HG03103 (cell line): ENCODE results near the gene PSMD4.
"Not testable (repeated sequence)": the region's sequence is repeated elsewhere in the genome, so short reads cannot be mapped to it uniquely, and the experiment has no call there.

Source experiments
- ATAC-seq: cut with Tn5 transposase; IDR thresholded peaks from one replicate; pipeline ENCODE4 v1.9.1; 2021; ENCODE audit warnings: low read depth; ENCODE audit not compliant: unreplicated experiment

The PSMD4 gene

GRCh38 chr1:151254217-151255213, at the start of gene PSMD4:
Gene PSMD4 (plus strand): TSS chr1:151254734. CDS start chr1:151254783, 49 bp downstream.
- ATAC-seq: peak; percentile 84

- not testable (repeated sequence) for ATAC-seq
Observed at GRCh38 chr1:151205381-151205965, 49.1 kb upstream of the PSMD4 start.

GRCh38 chr1:151210830-151211229, 43.7 kb upstream of the PSMD4 start:
- ATAC-seq: no peak

- no peak for ATAC-seq
Observed at GRCh38 chr1:151211972-151212705, 42.4 kb upstream of the PSMD4 start.

- no peak for ATAC-seq
Observed at GRCh38 chr1:151213560-151213959, 41.0 kb upstream of the PSMD4 start.

- ATAC-seq: no peak
Observed at GRCh38 chr1:151221616-151222015, 32.9 kb upstream of the PSMD4 start.

- no peak for ATAC-seq
Observed at GRCh38 chr1:151222130-151222529, 32.4 kb upstream of the PSMD4 start.

- ATAC-seq: no peak
Observed at GRCh38 chr1:151235235-151235634, 19.3 kb upstream of the PSMD4 start.

GRCh38 chr1:151237678-151238466, 16.7 kb upstream of the PSMD4 start:
- no peak for ATAC-seq

GRCh38 chr1:151238467-151238739, 16.1 kb upstream of the PSMD4 start:
- ATAC-seq: no peak

- ATAC-seq: no peak
Observed at GRCh38 chr1:151242442-151242841, 12.1 kb upstream of the PSMD4 start.

- no peak for ATAC-seq
Observed at GRCh38 chr1:151243683-151244216, 10.8 kb upstream of the PSMD4 start.

- ATAC-seq: no peak
Observed at GRCh38 chr1:151246786-151247185, 7.7 kb upstream of the PSMD4 start.

- ATAC-seq: no peak
Observed at GRCh38 chr1:151251656-151252470, 2.7 kb upstream of the PSMD4 start.

GRCh38 chr1:151255381-151255780, 847 bp downstream of the PSMD4 start:
- ATAC-seq: no peak

GRCh38 chr1:151259351-151259750, 4.8 kb downstream of the PSMD4 start:
- no peak for ATAC-seq

- ATAC-seq: no peak
Observed at GRCh38 chr1:151265446-151266236, 11.1 kb downstream of the PSMD4 start.

GRCh38 chr1:151266315-151266714, 11.8 kb downstream of the PSMD4 start:
- no peak for ATAC-seq

- no peak for ATAC-seq
Observed at GRCh38 chr1:151266821-151267220, 12.3 kb downstream of the PSMD4 start.
